ENCODE results near the gene ASAP3. TPM values are rescaled to one million over a fixed set of nuclear protein-coding genes. Genes with fewer than 3 reads are reported as not detected.

ASAP3 gene
- total and polyA plus RNA-seq, 9 of the 15 experiments (the other 6 are each of a cell fraction or from before 2014, with no cell fraction given): 1.7 to 31.2 (median 17.4) TPM

DNA sequence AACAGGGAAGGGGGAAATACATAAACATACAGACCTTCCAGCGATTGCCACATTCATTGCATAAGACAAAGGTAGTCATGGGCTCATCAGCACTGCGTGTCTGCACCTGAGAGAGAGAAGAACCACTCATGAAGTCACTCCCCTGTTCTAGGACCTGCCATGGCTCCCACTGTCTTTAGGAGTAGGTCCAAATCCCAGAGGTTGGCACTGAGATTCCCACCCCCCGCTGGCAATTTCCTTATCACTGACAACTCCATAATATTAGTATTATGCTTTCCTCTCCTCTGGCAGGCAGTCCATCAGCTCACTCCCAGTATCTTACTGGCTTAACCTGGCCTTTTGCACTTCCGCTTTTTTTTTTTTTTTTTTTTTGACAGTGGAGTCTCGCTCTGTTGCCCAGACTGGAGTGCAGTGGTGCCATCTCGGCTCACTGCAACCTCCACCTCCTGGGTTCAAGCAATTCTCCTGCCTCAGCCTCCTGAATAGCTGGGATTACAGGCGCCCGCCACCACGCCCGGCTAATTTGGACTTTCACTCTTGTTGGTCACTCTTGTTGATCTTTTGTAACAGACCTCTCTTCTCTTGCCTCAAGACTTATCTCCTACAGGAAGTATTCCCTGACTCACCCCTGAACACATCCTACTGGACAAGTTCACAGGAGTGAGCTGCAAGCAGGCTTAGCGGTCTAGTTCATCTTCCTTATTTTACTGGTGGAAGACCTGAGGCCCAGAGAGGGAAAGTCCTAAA lies 99.5 kb downstream of the ASAP3 start (continued):
- TF ChIP-seq, protein P1, sequence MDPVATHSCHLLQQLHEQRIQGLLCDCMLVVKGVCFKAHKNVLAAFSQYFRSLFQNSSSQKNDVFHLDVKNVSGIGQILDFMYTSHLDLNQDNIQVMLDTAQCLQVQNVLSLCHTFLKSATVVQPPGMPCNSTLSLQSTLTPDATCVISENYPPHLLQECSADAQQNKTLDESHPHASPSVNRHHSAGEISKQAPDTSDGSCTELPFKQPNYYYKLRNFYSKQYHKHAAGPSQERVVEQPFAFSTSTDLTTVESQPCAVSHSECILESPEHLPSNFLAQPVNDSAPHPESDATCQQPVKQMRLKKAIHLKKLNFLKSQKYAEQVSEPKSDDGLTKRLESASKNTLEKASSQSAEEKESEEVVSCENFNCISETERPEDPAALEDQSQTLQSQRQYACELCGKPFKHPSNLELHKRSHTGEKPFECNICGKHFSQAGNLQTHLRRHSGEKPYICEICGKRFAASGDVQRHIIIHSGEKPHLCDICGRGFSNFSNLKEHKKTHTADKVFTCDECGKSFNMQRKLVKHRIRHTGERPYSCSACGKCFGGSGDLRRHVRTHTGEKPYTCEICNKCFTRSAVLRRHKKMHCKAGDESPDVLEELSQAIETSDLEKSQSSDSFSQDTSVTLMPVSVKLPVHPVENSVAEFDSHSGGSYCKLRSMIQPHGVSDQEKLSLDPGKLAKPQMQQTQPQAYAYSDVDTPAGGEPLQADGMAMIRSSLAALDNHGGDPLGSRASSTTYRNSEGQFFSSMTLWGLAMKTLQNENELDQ (CRISPR knock-in tag; IDR thresholded peaks at IDR 0.05; ENCODE audit: borderline replicate concordance): no peak
- TF ChIP-seq, protein P2, sequence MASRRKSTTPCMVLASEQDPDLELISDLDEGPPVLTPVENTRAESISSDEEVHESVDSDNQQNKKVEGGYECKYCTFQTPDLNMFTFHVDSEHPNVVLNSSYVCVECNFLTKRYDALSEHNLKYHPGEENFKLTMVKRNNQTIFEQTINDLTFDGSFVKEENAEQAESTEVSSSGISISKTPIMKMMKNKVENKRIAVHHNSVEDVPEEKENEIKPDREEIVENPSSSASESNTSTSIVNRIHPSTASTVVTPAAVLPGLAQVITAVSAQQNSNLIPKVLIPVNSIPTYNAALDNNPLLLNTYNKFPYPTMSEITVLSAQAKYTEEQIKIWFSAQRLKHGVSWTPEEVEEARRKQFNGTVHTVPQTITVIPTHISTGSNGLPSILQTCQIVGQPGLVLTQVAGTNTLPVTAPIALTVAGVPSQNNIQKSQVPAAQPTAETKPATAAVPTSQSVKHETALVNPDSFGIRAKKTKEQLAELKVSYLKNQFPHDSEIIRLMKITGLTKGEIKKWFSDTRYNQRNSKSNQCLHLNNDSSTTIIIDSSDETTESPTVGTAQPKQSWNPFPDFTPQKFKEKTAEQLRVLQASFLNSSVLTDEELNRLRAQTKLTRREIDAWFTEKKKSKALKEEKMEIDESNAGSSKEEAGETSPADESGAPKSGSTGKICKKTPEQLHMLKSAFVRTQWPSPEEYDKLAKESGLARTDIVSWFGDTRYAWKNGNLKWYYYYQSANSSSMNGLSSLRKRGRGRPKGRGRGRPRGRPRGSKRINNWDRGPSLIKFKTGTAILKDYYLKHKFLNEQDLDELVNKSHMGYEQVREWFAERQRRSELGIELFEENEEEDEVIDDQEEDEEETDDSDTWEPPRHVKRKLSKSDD (conservative IDR thresholded peaks at IDR 0.05; ENCODE audit: low read length): no peak
- peak; percentile 82 to 86 for TF ChIP-seq FOXK2 (conservative IDR thresholded peaks at IDR 0.05 in 1 of 2, IDR thresholded peaks at IDR 0.05 in 1 of 2; ENCODE audit: low read depth in 2 of 2)
- TF ChIP-seq ZNF445 (CRISPR knock-in tag; IDR thresholded peaks at IDR 0.05; ENCODE audit: low read depth): no peak
- TF ChIP-seq, protein P3, sequence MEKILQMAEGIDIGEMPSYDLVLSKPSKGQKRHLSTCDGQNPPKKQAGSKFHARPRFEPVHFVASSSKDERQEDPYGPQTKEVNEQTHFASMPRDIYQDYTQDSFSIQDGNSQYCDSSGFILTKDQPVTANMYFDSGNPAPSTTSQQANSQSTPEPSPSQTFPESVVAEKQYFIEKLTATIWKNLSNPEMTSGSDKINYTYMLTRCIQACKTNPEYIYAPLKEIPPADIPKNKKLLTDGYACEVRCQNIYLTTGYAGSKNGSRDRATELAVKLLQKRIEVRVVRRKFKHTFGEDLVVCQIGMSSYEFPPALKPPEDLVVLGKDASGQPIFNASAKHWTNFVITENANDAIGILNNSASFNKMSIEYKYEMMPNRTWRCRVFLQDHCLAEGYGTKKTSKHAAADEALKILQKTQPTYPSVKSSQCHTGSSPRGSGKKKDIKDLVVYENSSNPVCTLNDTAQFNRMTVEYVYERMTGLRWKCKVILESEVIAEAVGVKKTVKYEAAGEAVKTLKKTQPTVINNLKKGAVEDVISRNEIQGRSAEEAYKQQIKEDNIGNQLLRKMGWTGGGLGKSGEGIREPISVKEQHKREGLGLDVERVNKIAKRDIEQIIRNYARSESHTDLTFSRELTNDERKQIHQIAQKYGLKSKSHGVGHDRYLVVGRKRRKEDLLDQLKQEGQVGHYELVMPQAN (IDR thresholded peaks at IDR 0.05; ENCODE audit: borderline replicate concordance): no peak
- no peak for TF ChIP-seq NFIC (IDR thresholded peaks at IDR 0.05)
- TF ChIP-seq ZNF75A (CRISPR knock-in tag; IDR thresholded peaks at IDR 0.05): no peak
- TF ChIP-seq POLR2B (IDR thresholded peaks at IDR 0.05; ENCODE audit: low read depth, partially characterized antibody): no peak
- no peak for TF ChIP-seq ERF (CRISPR knock-in tag; IDR thresholded peaks at IDR 0.05)
- TF ChIP-seq, protein P4, sequence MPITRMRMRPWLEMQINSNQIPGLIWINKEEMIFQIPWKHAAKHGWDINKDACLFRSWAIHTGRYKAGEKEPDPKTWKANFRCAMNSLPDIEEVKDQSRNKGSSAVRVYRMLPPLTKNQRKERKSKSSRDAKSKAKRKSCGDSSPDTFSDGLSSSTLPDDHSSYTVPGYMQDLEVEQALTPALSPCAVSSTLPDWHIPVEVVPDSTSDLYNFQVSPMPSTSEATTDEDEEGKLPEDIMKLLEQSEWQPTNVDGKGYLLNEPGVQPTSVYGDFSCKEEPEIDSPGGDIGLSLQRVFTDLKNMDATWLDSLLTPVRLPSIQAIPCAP (CRISPR knock-in tag; IDR thresholded peaks at IDR 0.05; ENCODE audit: borderline replicate concordance): no peak
- no peak for TF ChIP-seq HIVEP1 (CRISPR knock-in tag; IDR thresholded peaks at IDR 0.05)
- TF ChIP-seq ESRRB (CRISPR knock-in tag; IDR thresholded peaks at IDR 0.05; ENCODE audit: borderline replicate concordance): no peak
- TF ChIP-seq, protein P5, sequence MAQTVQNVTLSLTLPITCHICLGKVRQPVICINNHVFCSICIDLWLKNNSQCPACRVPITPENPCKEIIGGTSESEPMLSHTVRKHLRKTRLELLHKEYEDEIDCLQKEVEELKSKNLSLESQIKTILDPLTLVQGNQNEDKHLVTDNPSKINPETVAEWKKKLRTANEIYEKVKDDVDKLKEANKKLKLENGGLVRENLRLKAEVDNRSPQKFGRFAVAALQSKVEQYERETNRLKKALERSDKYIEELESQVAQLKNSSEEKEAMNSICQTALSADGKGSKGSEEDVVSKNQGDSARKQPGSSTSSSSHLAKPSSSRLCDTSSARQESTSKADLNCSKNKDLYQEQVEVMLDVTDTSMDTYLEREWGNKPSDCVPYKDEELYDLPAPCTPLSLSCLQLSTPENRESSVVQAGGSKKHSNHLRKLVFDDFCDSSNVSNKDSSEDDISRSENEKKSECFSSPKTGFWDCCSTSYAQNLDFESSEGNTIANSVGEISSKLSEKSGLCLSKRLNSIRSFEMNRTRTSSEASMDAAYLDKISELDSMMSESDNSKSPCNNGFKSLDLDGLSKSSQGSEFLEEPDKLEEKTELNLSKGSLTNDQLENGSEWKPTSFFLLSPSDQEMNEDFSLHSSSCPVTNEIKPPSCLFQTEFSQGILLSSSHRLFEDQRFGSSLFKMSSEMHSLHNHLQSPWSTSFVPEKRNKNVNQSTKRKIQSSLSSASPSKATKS (CRISPR knock-in tag; IDR thresholded peaks at IDR 0.05): no peak
- no peak for TF ChIP-seq MAFF (IDR thresholded peaks at IDR 0.05; ENCODE audit: low read length)
- no peak for TF ChIP-seq CHD4 (IDR thresholded peaks at IDR 0.05; ENCODE audit: insufficient read depth, insufficient replicate concordance, low read depth, low read length, poor library complexity, severe bottlenecking)
